Effector memory CD4-positive, alpha-beta T cell (primary cell): ENCODE measurements around the gene PYGB.

Experiments
- DNase-seq, 3 donors: peaks; one replicate each; pipeline ENCODE4 v3.0.0-alpha.2; 2020
- H3K27ac ChIP-seq: 2 replicates; pipeline ENCODE4 v1.7.0; 2013; ENCODE audit warnings: mild to moderate bottlenecking, low read length, moderate library complexity; ENCODE audit not compliant: insufficient read depth, poor library complexity, severe bottlenecking
- H3K27me3 ChIP-seq: replicated peaks from 2 replicates; pipeline ENCODE4 v1.7.0; 2013; ENCODE audit warnings: mild to moderate bottlenecking, low read length; ENCODE audit not compliant: insufficient read depth, control insufficient read depth, poor library complexity, severe bottlenecking
- H3K36me3 ChIP-seq: 2 replicates; pipeline ENCODE4 v1.7.0; 2013; ENCODE audit warnings: mild to moderate bottlenecking, low read length, moderate library complexity; ENCODE audit not compliant: control insufficient read depth, insufficient read depth
- H3K4me1 ChIP-seq: 2 replicates; pipeline ENCODE4 v1.7.0; 2013; ENCODE audit warnings: low read length, mild to moderate bottlenecking; ENCODE audit not compliant: control insufficient read depth, insufficient read depth, poor library complexity, severe bottlenecking
- H3K4me3 ChIP-seq: 2 replicates; pipeline ENCODE4 v1.7.0; 2013; ENCODE audit warnings: low read length, low read depth, mild to moderate bottlenecking; ENCODE audit not compliant: insufficient read depth, poor library complexity, severe bottlenecking
- H3K9me3 ChIP-seq: 2 replicates; pipeline ENCODE4 v1.7.0; 2013; ENCODE audit warnings: mild to moderate bottlenecking, low read length, moderate library complexity; ENCODE audit not compliant: control insufficient read depth

PYGB gene

DNA sequence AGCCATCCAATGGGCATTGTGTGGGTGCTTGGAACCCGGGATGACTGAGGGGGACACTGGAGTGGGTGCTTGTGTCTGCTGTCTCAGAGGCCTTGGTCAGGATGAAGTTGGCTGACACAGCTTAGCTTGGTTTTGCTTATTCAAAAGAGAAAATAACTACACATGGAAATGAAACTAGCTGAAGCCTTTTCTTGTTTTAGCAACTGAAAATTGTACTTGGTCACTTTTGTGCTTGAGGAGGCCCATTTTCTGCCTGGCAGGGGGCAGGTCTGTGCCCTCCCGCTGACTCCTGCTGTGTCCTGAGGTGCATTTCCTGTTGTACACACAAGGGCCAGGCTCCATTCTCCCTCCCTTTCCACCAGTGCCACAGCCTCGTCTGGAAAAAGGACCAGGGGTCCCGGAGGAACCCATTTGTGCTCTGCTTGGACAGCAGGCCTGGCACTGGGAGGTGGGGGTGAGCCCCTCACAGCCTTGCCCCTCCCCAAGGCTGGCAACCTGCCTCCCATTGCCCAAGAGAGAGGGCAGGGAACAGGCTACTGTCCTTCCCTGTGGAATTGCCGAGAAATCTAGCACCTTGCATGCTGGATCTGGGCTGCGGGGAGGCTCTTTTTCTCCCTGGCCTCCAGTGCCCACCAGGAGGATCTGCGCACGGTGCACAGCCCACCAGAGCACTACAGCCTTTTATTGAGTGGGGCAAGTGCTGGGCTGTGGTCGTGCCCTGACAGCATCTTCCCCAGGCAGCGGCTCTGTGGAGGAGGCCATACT, 49.4 kb downstream of the PYGB start:
- H3K4me3 ChIP-seq, result no peak overlapping the region
- no peak for DNase-seq
- no peaks in the 10 kb centered on the region for H3K27me3 ChIP-seq
- H3K9me3 ChIP-seq, result no peaks in the 10 kb centered on the region
- H3K4me1 ChIP-seq, result peaks cover 3% of the 10 kb centered on the region
- no peak overlapping the region for H3K27ac ChIP-seq
- H3K36me3 ChIP-seq, result peaks cover 6% of the 10 kb centered on the region

DNA sequence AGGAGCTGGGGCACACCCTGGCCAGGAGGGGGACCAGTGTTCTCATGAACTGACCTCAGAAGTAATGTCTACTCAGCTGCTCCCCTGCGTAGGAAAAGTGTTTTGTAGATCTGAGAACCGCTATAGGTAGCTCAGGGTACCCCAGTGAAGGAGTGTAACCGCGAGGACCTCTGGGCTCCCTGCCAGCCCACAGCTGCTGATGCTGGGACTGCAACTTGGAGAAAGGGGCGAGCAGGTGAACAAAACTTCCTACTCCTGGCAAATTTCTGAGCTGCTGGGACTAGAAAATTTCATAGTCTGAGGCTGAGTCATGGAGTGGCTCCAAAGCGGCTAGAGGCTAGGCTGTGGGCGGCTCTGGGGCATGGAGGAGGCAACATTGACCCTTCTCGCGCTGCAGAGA, 51.9 kb downstream of the PYGB start:
- H3K4me3 ChIP-seq, result no peak overlapping the region
- no peak for DNase-seq
- H3K4me1 ChIP-seq, result no peaks in the 10 kb centered on the region
- H3K36me3 ChIP-seq, result peaks cover 6% of the 10 kb centered on the region
- no peaks in the 10 kb centered on the region for H3K9me3 ChIP-seq
- H3K27ac ChIP-seq, result no peak overlapping the region
- H3K27me3 ChIP-seq, result no peaks in the 10 kb centered on the region

DNA sequence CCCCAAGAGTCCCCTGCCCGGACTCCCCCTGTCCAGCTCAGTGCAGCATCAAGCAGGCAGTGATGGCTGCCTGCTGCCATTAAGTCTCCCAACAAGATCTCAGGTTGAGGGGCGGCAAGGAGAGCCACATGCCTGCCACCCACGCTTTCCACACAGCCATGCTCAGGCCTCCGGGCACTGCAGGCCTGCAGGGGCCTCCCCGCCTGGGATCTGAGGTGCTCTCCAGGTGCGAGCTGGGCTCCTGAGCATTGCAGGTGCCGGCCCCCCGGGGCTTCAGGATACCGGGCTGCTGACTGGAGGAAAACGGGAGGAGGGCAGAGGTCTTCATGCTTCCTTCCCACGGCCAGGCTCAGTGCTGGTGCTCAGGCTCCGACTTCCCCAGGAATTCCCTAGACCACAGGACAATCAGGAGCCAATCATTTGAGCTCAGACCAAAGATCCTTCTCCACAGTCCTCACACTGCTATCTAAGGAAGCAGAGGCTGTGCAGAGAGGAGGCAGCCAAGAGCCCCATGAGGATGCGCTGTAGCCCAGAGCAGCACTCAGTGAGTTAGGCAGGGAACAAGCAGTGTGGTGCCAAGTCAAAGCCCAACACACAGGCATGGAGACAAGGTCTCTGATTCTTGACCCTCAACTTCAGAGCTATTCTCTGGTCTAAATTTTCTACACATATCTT, 52.7 kb downstream of the PYGB start:
- Histone ChIP-seq H3K27ac (no peak overlapping the region), H3K4me1 (no peaks in the 10 kb centered on the region), H3K9me3 (no peaks in the 10 kb centered on the region), H3K4me3 (no peak overlapping the region), H3K36me3 (peaks cover 6% of the 10 kb centered on the region), H3K27me3 (no peaks in the 10 kb centered on the region)
- no peak for DNase-seq

DNA sequence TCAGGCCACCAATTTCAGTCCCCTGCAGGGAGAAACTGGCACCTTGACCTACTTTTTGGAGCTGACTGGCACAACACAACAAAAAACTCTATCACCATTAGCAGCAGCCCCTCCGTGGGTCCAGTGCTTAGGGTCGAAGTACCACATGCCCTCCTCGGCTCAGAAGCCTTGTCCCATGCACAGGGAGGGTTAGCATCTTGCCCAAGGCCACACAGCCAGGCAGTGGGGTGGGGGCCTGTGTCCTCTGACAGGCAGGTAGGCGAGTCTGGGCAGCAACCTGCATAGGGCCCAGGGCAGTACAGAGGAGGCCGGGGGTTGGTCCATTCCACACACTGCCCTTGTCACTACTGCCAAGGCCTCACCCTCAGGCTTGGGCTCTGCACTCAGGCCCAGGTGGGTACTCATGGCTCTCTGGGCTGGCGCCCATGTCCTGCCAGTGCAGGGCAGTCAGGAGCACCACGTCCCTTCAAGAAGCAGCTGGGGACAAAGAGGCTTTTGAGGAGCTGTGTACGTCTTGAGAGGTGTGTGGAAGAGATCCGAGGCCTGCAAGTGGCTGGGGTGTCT, 53.6 kb downstream of the PYGB start:
- Histone ChIP-seq H3K4me1 (no peaks in the 10 kb centered on the region), H3K9me3 (no peaks in the 10 kb centered on the region), H3K27me3 (no peaks in the 10 kb centered on the region), H3K36me3 (peaks cover 6% of the 10 kb centered on the region), H3K4me3 (no peak overlapping the region), H3K27ac (no peak overlapping the region)
- DNase-seq, result no peak

DNA sequence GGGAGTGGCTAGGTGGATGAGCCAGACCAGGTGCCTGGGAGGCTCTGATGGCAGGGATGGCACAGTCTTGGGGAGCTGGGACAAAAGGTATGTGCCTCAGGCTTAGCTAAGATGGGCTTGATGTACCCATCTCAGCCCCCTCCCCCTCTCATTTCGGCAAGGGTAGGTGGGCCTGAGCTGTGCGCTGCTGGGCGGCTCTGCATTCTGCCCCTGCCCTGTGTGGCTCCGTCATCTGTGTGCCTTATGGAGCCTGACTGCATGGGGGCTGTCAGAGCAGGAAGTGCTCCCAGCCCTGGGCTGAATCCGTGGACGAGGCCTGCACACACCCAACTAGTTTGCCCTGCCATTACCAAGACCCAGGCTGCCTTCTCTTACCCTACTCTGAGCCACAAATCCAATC, 54.7 kb downstream of the PYGB start:
- Histone ChIP-seq H3K27ac (no peak overlapping the region), H3K27me3 (no peaks in the 10 kb centered on the region), H3K36me3 (peaks cover 9% of the 10 kb centered on the region), H3K4me1 (no peaks in the 10 kb centered on the region), H3K9me3 (no peaks in the 10 kb centered on the region), H3K4me3 (no peak overlapping the region)
- DNase-seq, result no peak

- Histone ChIP-seq H3K27ac (no peak overlapping the region), H3K4me3 (no peak overlapping the region), H3K36me3 (peaks cover 9% of the 10 kb centered on the region), H3K4me1 (no peaks in the 10 kb centered on the region), H3K9me3 (no peaks in the 10 kb centered on the region), H3K27me3 (no peaks in the 10 kb centered on the region)
- DNase-seq, result no peak
Measured at GRCh38 chr20:25303292-25304024, 55.6 kb downstream of the PYGB start.

GRCh38 chr20:25304025-25304549, 56.2 kb downstream of the PYGB start:
- Histone ChIP-seq H3K4me1 (no peaks in the 10 kb centered on the region), H3K9me3 (no peaks in the 10 kb centered on the region), H3K4me3 (no peak overlapping the region), H3K27me3 (no peaks in the 10 kb centered on the region), H3K27ac (no peak overlapping the region), H3K36me3 (peaks cover 9% of the 10 kb centered on the region)
- DNase-seq, result no peak

DNA sequence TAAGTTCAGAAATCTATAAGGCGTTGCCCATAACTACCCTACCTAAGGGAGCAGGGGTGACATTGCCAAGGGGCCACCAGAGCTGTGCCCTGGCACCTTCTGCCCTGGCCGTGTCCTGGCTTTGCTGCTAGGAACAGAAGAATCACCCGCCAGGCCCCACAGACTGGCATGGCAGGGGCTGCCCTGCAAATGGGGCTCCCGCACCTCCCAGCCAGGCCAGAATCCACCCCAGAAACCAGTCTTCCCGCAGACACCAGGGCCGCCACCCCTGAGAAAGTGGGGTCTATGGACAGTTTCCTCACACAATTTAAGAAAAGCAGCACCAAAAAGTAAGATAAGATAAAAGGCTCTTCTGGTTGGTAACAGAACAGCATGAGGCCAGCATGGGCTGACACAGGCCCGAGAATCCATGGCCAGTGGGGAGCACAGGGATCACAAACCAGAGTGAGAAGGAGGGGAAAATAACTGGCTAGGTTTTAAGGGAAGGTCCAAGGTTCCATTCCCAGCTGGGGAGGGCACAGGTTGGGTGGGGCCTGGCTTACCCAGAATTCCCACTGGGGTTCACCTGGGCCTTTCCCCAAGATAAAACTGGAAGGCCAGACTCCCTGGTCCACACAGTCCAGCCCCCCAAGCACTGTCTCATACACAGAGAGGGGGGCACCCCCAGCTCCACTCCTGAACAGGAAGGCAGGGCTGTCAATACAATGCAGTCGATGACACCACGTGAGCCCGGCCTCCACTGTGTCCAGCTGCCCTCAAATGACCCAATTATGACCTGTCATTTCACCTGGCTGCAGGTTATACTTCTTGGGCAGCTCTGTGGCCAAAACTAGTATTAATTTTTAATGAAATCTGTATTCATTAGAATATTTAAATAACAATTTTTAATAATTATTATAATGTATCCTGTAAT, 59.4 kb downstream of the PYGB start:
- H3K36me3 ChIP-seq, result peaks cover 3% of the 10 kb centered on the region
- no peaks in the 10 kb centered on the region for H3K27me3 ChIP-seq
- no peak overlapping the region for H3K27ac ChIP-seq
- DNase-seq, result no peak
- no peak overlapping the region for H3K4me3 ChIP-seq
- peaks cover 14% of the 10 kb centered on the region for H3K4me1 ChIP-seq
- H3K9me3 ChIP-seq, result no peaks in the 10 kb centered on the region

- H3K36me3 ChIP-seq, result peaks cover 3% of the 10 kb centered on the region
- no peaks in the 10 kb centered on the region for H3K27me3 ChIP-seq
- no peak for DNase-seq
- no peak overlapping the region for H3K4me3 ChIP-seq
- H3K9me3 ChIP-seq, result no peaks in the 10 kb centered on the region
- peaks cover 14% of the 10 kb centered on the region for H3K4me1 ChIP-seq
- H3K27ac ChIP-seq, result no peak overlapping the region
Measured at GRCh38 chr20:25308083-25308491, 60.2 kb downstream of the PYGB start.
